NCI-H748 treated with DMSO at 0.1 percent for 48 hours (cell line): ENCODE measurements around the gene TIMM10B.
"Not testable (repeated sequence)": the region's sequence is repeated elsewhere in the genome, so short reads cannot be mapped to it uniquely, and the experiment has no call there.

Experiments
- DNase-seq: peaks from one replicate; lab custom pipeline; 2025; lab: John Stamatoyannopoulos, UW

The TIMM10B gene

GRCh38 chr11:6505577-6506240 is 24.4 kb downstream of the TIMM10B start:
- DNase-seq, result peak; percentile 50

- no peak for DNase-seq
Measured at GRCh38 chr11:6516865-6517264, 35.6 kb downstream of the TIMM10B start.

- DNase-seq, result no peak
Measured at GRCh38 chr11:6520265-6520664, 39.0 kb downstream of the TIMM10B start.

- not testable (repeated sequence) for DNase-seq
Measured at GRCh38 chr11:6521946-6522345, 40.6 kb downstream of the TIMM10B start.

- DNase-seq, result no peak
Measured at GRCh38 chr11:6523253-6523652, 42.0 kb downstream of the TIMM10B start.

- no peak for DNase-seq
Measured at GRCh38 chr11:6526411-6527135, 45.3 kb downstream of the TIMM10B start.

GRCh38 chr11:6529266-6529665 is 48.0 kb downstream of the TIMM10B start:
- no peak for DNase-seq

- DNase-seq, result no peak
Measured at GRCh38 chr11:6530848-6531247, 49.5 kb downstream of the TIMM10B start.

GRCh38 chr11:6531267-6531752 is 50.0 kb downstream of the TIMM10B start:
- peak; percentile 11 for DNase-seq
